ENCODE data around the gene CLCN2.

GRCh38 chr3:184384856-184385422 lies 23.5 kb upstream of the CLCN2 start:
- TF ChIP-seq, protein P1, sequence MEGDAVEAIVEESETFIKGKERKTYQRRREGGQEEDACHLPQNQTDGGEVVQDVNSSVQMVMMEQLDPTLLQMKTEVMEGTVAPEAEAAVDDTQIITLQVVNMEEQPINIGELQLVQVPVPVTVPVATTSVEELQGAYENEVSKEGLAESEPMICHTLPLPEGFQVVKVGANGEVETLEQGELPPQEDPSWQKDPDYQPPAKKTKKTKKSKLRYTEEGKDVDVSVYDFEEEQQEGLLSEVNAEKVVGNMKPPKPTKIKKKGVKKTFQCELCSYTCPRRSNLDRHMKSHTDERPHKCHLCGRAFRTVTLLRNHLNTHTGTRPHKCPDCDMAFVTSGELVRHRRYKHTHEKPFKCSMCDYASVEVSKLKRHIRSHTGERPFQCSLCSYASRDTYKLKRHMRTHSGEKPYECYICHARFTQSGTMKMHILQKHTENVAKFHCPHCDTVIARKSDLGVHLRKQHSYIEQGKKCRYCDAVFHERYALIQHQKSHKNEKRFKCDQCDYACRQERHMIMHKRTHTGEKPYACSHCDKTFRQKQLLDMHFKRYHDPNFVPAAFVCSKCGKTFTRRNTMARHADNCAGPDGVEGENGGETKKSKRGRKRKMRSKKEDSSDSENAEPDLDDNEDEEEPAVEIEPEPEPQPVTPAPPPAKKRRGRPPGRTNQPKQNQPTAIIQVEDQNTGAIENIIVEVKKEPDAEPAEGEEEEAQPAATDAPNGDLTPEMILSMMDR (IDR thresholded peaks at IDR 0.05), result no peak
- no peak for TF ChIP-seq POLR2A (IDR thresholded peaks at IDR 0.05)

Measured in testis (tissue), 2 donors.